GM12865 (cell line): ENCODE data around the gene MROH2B.

ENCODE experiments used
- DNase-seq: peaks from one replicate; pipeline ENCODE4 v3.0.0; 2010; ENCODE audit warnings: low read depth
- H3K4me3 ChIP-seq: 2 replicates; pipeline ENCODE4 v1.5.1; 2011; ENCODE audit warnings: mild to moderate bottlenecking, low read depth, low read length, control low read depth
- TF ChIP-seq, protein P1 (sequence below): IDR thresholded peaks from 2 replicates; pipeline ENCODE4 v1.5.1; 2011; ENCODE audit warnings: low read length, control low read depth, low read depth, inconsistent platforms; ENCODE audit not compliant: insufficient read depth; ENCODE audit errors: missing control alignments

MROH2B gene

GRCh38 chr5:41003670-41004376 lies 67.3 kb downstream of the MROH2B start:
- no peak overlapping the region for H3K4me3 ChIP-seq
- TF ChIP-seq, protein P1, sequence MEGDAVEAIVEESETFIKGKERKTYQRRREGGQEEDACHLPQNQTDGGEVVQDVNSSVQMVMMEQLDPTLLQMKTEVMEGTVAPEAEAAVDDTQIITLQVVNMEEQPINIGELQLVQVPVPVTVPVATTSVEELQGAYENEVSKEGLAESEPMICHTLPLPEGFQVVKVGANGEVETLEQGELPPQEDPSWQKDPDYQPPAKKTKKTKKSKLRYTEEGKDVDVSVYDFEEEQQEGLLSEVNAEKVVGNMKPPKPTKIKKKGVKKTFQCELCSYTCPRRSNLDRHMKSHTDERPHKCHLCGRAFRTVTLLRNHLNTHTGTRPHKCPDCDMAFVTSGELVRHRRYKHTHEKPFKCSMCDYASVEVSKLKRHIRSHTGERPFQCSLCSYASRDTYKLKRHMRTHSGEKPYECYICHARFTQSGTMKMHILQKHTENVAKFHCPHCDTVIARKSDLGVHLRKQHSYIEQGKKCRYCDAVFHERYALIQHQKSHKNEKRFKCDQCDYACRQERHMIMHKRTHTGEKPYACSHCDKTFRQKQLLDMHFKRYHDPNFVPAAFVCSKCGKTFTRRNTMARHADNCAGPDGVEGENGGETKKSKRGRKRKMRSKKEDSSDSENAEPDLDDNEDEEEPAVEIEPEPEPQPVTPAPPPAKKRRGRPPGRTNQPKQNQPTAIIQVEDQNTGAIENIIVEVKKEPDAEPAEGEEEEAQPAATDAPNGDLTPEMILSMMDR = no peak
- no peak for DNase-seq

- no peak for DNase-seq
- TF ChIP-seq, protein P1 = no peak
- H3K4me3 ChIP-seq = no peak overlapping the region
Observed at GRCh38 chr5:40999966-41000365, 71.2 kb downstream of the MROH2B start.

GRCh38 chr5:40999142-40999541 lies 72.0 kb downstream of the MROH2B start:
- TF ChIP-seq, protein P1 = no peak
- no peak overlapping the region for H3K4me3 ChIP-seq
- DNase-seq = no peak

GRCh38 chr5:40995801-40996586 lies 75.1 kb downstream of the MROH2B start:
- H3K4me3 ChIP-seq = no peak overlapping the region
- TF ChIP-seq, protein P1 = no peak
- no peak for DNase-seq

DNA sequence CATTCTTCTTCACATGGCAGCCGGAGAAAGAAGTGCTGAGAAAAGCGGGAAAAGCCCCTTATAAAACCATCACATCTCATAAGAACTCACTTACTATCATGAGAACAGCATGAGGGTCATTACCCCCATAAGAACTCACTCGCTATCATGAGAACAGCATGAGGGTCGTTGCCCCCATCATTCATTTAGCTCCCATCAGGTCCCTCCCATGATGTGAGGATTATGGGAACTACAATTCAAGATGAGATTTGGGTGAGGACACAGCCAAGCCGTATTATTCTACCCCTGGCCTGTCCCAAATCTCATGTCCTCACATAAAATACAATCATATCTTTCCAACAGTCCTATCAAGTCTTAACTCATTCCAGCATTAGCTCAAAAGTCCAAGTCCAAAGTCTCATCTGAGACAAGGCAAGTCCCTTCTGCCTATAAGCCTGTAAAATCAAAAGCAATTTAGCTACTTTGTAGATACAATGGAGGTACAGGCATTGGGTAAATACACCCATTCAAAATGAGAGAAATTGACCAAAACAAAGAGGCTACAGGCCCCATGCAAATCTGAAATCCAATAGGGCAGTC lies 79.1 kb downstream of the MROH2B start:
- TF ChIP-seq, protein P1 = no peak
- no peak overlapping the region for H3K4me3 ChIP-seq
- no peak for DNase-seq

DNA sequence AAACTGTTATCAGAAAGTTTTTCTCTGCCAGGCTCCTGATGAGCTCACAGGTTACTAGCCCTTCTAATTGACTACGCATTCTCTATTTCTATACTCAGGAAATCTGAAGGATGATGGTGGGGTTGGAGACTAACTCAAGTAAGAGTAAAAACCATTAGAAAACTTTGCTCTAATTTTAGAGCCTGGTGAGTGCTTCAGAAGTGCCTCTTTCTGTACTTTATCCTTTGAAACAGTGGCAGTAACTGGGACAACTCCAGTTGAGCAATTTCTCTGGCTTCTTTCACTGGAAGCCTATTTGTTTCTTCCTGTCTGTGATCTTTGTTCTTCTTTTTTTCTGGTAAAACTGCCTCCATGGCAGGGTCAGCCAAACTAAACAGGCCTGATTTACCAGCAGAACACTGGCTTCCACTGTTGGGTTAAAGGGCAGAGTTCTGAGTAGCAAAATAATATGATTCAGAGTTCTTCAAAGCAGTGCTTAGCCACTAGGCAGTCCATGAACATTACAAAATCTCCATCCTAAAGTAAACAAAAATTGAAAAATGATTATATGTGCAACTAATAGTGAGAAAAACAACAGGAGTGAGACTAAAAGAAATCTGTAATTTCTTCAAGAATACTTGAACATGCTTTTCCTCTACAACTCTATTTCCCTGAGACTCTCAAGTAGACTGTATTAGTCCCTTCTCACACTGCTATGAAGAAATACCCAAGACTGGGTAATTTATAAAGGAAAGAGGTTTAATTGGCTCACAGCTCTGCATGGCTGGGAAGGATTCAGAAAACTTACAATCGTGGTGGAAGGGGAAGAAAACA lies 79.8 kb downstream of the MROH2B start:
- no peak for DNase-seq
- no peak overlapping the region for H3K4me3 ChIP-seq
- TF ChIP-seq, protein P1 = no peak
